ENCODE measurements around the gene SIRPB1. TPM values are rescaled to one million over a fixed set of nuclear protein-coding genes. Genes with fewer than 3 reads are reported as not detected.

SIRPB1 gene
- total and polyA plus RNA-seq, 10 of the 15 experiments (the other 5 are each of a cell fraction or from before 2014, with no cell fraction given): 3.4 to 33.8 (median 14.1) TPM

DNA sequence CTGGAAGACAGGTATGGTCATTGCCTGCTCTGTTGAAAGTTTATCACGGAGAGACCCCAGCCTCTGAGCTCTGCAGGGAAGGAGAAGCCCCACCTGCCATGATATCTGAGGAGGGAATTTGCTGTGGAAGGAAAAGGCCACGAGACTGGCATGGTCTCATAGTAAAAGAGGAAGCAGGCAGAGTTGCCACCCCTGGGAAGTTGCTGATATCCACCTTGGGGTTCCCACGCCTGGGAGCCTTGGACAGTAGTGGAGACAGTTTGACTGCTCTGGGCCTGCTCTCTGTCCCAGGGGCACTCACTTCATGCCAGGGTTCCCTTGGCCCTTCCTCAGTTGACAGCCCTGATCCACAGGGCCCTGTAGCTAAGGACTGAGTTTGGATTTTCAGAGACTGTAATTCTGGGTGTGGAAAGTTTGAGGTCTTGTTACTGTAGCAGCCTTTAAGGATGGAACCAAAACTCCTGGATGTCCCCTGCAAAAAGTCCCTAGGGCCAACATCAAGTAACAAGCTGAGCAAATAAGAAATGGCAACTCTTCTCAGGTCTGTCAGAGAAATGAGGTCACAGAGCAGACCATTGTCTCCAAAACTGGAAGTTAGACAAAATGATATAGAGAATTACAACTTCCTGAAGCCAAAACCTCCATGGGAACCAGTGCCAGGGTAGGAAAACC lies 6.9 kb upstream of the SIRPB1 start:
- RAD21 ChIA-PET (ENCODE audit: unreplicated experiment): interaction anchor here (0.7 to 1.3 kb wide), 3 partner anchors 8 to 39 kb away, joined by 3 to 4 read pairs (median 3); no protein-coding TSS in a partner anchor
- FAIRE-seq (no peak), DNase-seq (ENCODE audit: low read depth, low spot score) (no peak), ATAC-seq (peak; percentile 63)
- H2AFZ ChIP-seq (ENCODE audit: control insufficient read depth, low read depth, low read length): no peak overlapping the region
- no peaks in the 10 kb centered on the region for H3K27me3 ChIP-seq (replicated peaks in 1 of 2; ENCODE audit: control insufficient read depth in 2 of 2, insufficient read depth in 2 of 2, low read length in 1 of 2)
- 15% methylated on average over 3 of the region's 3 CpGs for WGBS (ENCODE audit: insufficient coverage, insufficient replicate concordance, low lambda C conversion rate, missing lambda C conversion rate)
- H3K9ac ChIP-seq (ENCODE audit: control insufficient read depth, insufficient read depth, low read length): no peak overlapping the region
- intact Hi-C loops (cut with micrococcal nuclease; ENCODE audit: unreplicated experiment): no loop called here
- H3K4me1 ChIP-seq (ENCODE audit: control insufficient read depth, insufficient read depth, low read length): peaks cover 18% of the 10 kb centered on the region
- H3K4me3 ChIP-seq: no peak overlapping the region
- no peak overlapping the region for H3K4me2 ChIP-seq (ENCODE audit: control insufficient read depth, insufficient read depth)
- in situ Hi-C loops (cut with MboI): no loop called here
- CTCF ChIA-PET: interaction anchor here (1.3 kb wide), 1 partner anchor 34 kb away, joined by 3 read pairs; no protein-coding TSS in a partner anchor
- no peaks in the 10 kb centered on the region for H4K20me1 ChIP-seq (ENCODE audit: control insufficient read depth, insufficient read depth)
- H3K79me2 ChIP-seq (ENCODE audit: control insufficient read depth, insufficient read depth, low read length): no peaks in the 10 kb centered on the region; the same call in 1 of the 2 replicates
- SMC1A ChIA-PET (ENCODE audit: uncharacterized antibody, unreplicated experiment): interaction anchor here (1.0 to 1.4 kb wide), 2 partner anchors 38 to 44 kb away, joined by 3 read pairs; no protein-coding TSS in a partner anchor
- BruUV-seq (replicated peaks): no TSS peak
- POLR2A ChIA-PET: no interaction called here
- no peaks in the 10 kb centered on the region for H3K36me3 ChIP-seq (ENCODE audit: control insufficient read depth in 2 of 2, insufficient read depth in 2 of 2, low read length in 1 of 2)
- H3K27ac ChIP-seq (ENCODE audit: control insufficient read depth, insufficient read depth): no peak overlapping the region
- H3K9me3 ChIP-seq (replicated peaks; ENCODE audit: control insufficient read depth, insufficient read depth, low read length): no peaks in the 10 kb centered on the region; the same call in 2 of the 3 replicates
- TF ChIP-seq EP300 (IDR thresholded peaks at IDR 0.05; ENCODE audit: borderline replicate concordance in 1 of 2, control insufficient read depth in 1 of 2, low read depth in 2 of 2, low read length in 2 of 2): 0 out of 4 replicates have a peak, but pooled peaks of 1 of the 2 experiments have one; percentile 12
- no peak for TF ChIP-seq ZBED1 (IDR thresholded peaks at IDR 0.05; ENCODE audit: borderline replicate concordance)
- peak; percentile 28; the same call in 1 of the 2 replicates for TF ChIP-seq JUNB (IDR thresholded peaks at IDR 0.05)
- peak; percentile 34; the same call in 1 of the 2 replicates for TF ChIP-seq CREB1 (IDR thresholded peaks at IDR 0.05; ENCODE audit: low read depth)
- TF ChIP-seq RUNX3 (IDR thresholded peaks at IDR 0.05; ENCODE audit: low read length): peak; percentile 22; the same call in 1 of the 2 replicates
- TF ChIP-seq IKZF2 (IDR thresholded peaks at IDR 0.05): peak; percentile 28 to 31; a peak in 1 of 4 replicates
- peak; percentile 35; the same call in 1 of the 2 replicates for TF ChIP-seq ZNF687 (IDR thresholded peaks at IDR 0.05)
- peak; percentile 62 for TF ChIP-seq IKZF1 (conservative IDR thresholded peaks at IDR 0.05)
- 0 out of 2 replicates have a peak, but pooled peaks have one; percentile 41 for TF ChIP-seq NFIC (IDR thresholded peaks at IDR 0.05; ENCODE audit: low read depth, low read length)
- 0 out of 2 replicates have a peak, but pooled peaks have one; percentile 37 for TF ChIP-seq ATF2 (IDR thresholded peaks at IDR 0.05; ENCODE audit: low read length)
- TF ChIP-seq, protein P1, sequence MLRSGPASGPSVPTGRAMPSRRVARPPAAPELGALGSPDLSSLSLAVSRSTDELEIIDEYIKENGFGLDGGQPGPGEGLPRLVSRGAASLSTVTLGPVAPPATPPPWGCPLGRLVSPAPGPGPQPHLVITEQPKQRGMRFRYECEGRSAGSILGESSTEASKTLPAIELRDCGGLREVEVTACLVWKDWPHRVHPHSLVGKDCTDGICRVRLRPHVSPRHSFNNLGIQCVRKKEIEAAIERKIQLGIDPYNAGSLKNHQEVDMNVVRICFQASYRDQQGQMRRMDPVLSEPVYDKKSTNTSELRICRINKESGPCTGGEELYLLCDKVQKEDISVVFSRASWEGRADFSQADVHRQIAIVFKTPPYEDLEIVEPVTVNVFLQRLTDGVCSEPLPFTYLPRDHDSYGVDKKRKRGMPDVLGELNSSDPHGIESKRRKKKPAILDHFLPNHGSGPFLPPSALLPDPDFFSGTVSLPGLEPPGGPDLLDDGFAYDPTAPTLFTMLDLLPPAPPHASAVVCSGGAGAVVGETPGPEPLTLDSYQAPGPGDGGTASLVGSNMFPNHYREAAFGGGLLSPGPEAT (IDR thresholded peaks at IDR 0.05; ENCODE audit: low read depth): 0 out of 2 replicates have a peak, but pooled peaks have one; percentile 38
- no peak for TF ChIP-seq NFXL1 (IDR thresholded peaks at IDR 0.05; ENCODE audit: borderline replicate concordance)
- TF ChIP-seq GATAD2B (conservative IDR thresholded peaks at IDR 0.05; ENCODE audit: low read depth): 0 out of 2 replicates have a peak, but pooled peaks have one; percentile 30
- TF ChIP-seq MEF2B (IDR thresholded peaks at IDR 0.05; ENCODE audit: partially characterized antibody, poor library complexity, severe bottlenecking): peak; percentile 80
- TF ChIP-seq EED (IDR thresholded peaks at IDR 0.05; ENCODE audit: low read depth): peak; percentile 84
- TF ChIP-seq ATF7 (IDR thresholded peaks at IDR 0.05; ENCODE audit: low read depth): peak; percentile 25; the same call in 1 of the 2 replicates
- TF ChIP-seq BMI1 (IDR thresholded peaks at IDR 0.05; ENCODE audit: borderline replicate concordance): no peak
